H9 (cell line): ENCODE results near the gene TXNDC12. TPM values are rescaled to one million over a fixed set of nuclear protein-coding genes. Genes with fewer than 3 reads are reported as not detected.

Experiments used
- DNase-seq: peaks from one replicate; pipeline ENCODE4 v3.0.0-alpha.2; 2017
- H2AFZ ChIP-seq: one replicate; pipeline ENCODE4 v1.6.1; 2013; ENCODE audit warnings: mild to moderate bottlenecking, low read length, control low read depth, moderate library complexity
- H2AK5ac ChIP-seq: 2 replicates; pipeline ENCODE4 v1.6.1; 2013; ENCODE audit warnings: low read length, control low read depth, mixed read lengths; ENCODE audit not compliant: insufficient read length
- H2BK120ac ChIP-seq: one replicate; pipeline ENCODE4 v1.6.1; 2013; ENCODE audit warnings: low read depth, mild to moderate bottlenecking, low read length, control low read depth, inconsistent platforms; ENCODE audit not compliant: poor library complexity, severe bottlenecking
- H2BK12ac ChIP-seq: 2 replicates; pipeline ENCODE4 v1.6.1; 2013; ENCODE audit warnings: low read length, control low read depth, mixed read lengths, low read depth; ENCODE audit not compliant: insufficient read length
- H2BK15ac ChIP-seq: 2 replicates; pipeline ENCODE4 v1.6.1; 2013; ENCODE audit warnings: low read depth, low read length, control low read depth
- H2BK20ac ChIP-seq: one replicate; pipeline ENCODE4 v1.6.1; 2013; ENCODE audit warnings: low read depth, mild to moderate bottlenecking, low read length, control low read depth, inconsistent platforms; ENCODE audit not compliant: poor library complexity, severe bottlenecking
- H2BK5ac ChIP-seq: 2 replicates; pipeline ENCODE4 v1.6.1; 2013; ENCODE audit warnings: low read length, control low read depth, mixed read lengths; ENCODE audit not compliant: insufficient read length
- H3K14ac ChIP-seq: 2 replicates; pipeline ENCODE4 v1.6.1; 2013; ENCODE audit warnings: low read length, control low read depth; ENCODE audit not compliant: insufficient read depth
- H3K18ac ChIP-seq: 2 replicates; pipeline ENCODE4 v1.6.1; 2013; ENCODE audit warnings: low read depth, mild to moderate bottlenecking, mixed read lengths, low read length, control low read depth; ENCODE audit not compliant: insufficient read length
- H3K23ac ChIP-seq: 2 replicates; pipeline ENCODE4 v1.6.1; 2013; ENCODE audit warnings: low read length, control low read depth, mixed read lengths, low read depth; ENCODE audit not compliant: insufficient read length
- H3K23me2 ChIP-seq: 2 replicates; pipeline ENCODE4 v1.6.1; 2013; ENCODE audit warnings: low read depth, mild to moderate bottlenecking, mixed read lengths, low read length, control low read depth; ENCODE audit not compliant: insufficient read length, poor library complexity, severe bottlenecking
- H3K27ac ChIP-seq: 2 replicates; pipeline ENCODE4 v1.5.1; 2013; ENCODE audit warnings: low read length, control low read depth, mixed read lengths, low read depth; ENCODE audit not compliant: insufficient read length
- H3K27me3 ChIP-seq: 2 replicates; pipeline ENCODE4 v1.6.1; 2013; ENCODE audit warnings: low read length, control low read depth, inconsistent platforms; ENCODE audit not compliant: insufficient read depth
- H3K4ac ChIP-seq: 2 replicates; pipeline ENCODE4 v1.6.1; 2013; ENCODE audit warnings: low read depth, mild to moderate bottlenecking, control low read depth, inconsistent platforms, low read length, moderate library complexity
- H3K4me1 ChIP-seq: 2 replicates; pipeline ENCODE4 v1.6.1; 2013; ENCODE audit warnings: low read length, control low read depth, inconsistent platforms; ENCODE audit not compliant: insufficient read depth
- H3K4me2 ChIP-seq: 2 replicates; pipeline ENCODE4 v1.6.1; 2013; ENCODE audit warnings: low read length, control low read depth, mixed read lengths; ENCODE audit not compliant: insufficient read length, insufficient read depth
- H3K56ac ChIP-seq: 2 replicates; pipeline ENCODE4 v1.6.1; 2013; ENCODE audit warnings: low read depth, mild to moderate bottlenecking, mixed read lengths, low read length, control low read depth; ENCODE audit not compliant: insufficient read length
- H3K79me1 ChIP-seq: 2 replicates; pipeline ENCODE4 v1.6.1; 2013; ENCODE audit warnings: low read depth, mild to moderate bottlenecking, moderate library complexity, low read length, control low read depth, inconsistent platforms; ENCODE audit not compliant: insufficient read depth, poor library complexity, severe bottlenecking
- H3K79me2 ChIP-seq: 2 replicates; pipeline ENCODE4 v1.6.1; 2013; ENCODE audit warnings: low read length, control low read depth, inconsistent platforms; ENCODE audit not compliant: insufficient read depth
- H3K9ac ChIP-seq: 2 replicates; pipeline ENCODE4 v1.6.1; 2013; ENCODE audit warnings: low read length, control low read depth, mixed read lengths; ENCODE audit not compliant: insufficient read length; ENCODE audit errors: extremely low read depth
- H3K9me3 ChIP-seq: one replicate; pipeline ENCODE4 v1.6.1; 2013; ENCODE audit warnings: low read depth, low read length, inconsistent platforms; ENCODE audit not compliant: control insufficient read depth
- H3T11ph ChIP-seq: one replicate; pipeline ENCODE4 v1.6.1; 2013; ENCODE audit warnings: mild to moderate bottlenecking, low read length, control low read depth, inconsistent platforms
- H4K20me1 ChIP-seq: one replicate; pipeline ENCODE4 v1.6.1; 2013; ENCODE audit not compliant: control insufficient read depth, insufficient read length, insufficient read depth
- H4K5ac ChIP-seq: 2 replicates; pipeline ENCODE4 v1.6.1; 2013; ENCODE audit warnings: low read depth, mild to moderate bottlenecking, mixed read lengths, low read length, control low read depth; ENCODE audit not compliant: insufficient read length
- H4K8ac ChIP-seq: replicated peaks from 2 replicates; pipeline ENCODE4 v1.6.1; 2013; ENCODE audit warnings: low read length, control low read depth, mixed read lengths, low read depth; ENCODE audit not compliant: insufficient read length
- H4K91ac ChIP-seq: 2 replicates; pipeline ENCODE4 v1.6.1; 2013; ENCODE audit warnings: low read depth, mild to moderate bottlenecking, moderate library complexity, mixed read lengths, low read length, control low read depth; ENCODE audit not compliant: insufficient read length
- H3K27ac Mint-ChIP-seq, 3 experiments: 2 replicates in 2 of 3; 3 replicates in 1 of 3; pipeline ENCODE4 v1.8.0; 2020 to 2021; ENCODE audit warnings: mixed read lengths in 3 of 3, mild to moderate bottlenecking in 1 of 3, moderate library complexity in 1 of 3
- H3K27me3 Mint-ChIP-seq: 2 replicates; pipeline ENCODE4 v1.8.0; 2021; ENCODE audit warnings: low read depth, mild to moderate bottlenecking, moderate library complexity, mixed read lengths
- H3K36me3 Mint-ChIP-seq, 3 experiments: 2 replicates in 2 of 3; 3 replicates in 1 of 3; pipeline ENCODE4 v1.8.0; 2020 to 2021; ENCODE audit warnings: low read depth in 3 of 3, mixed read lengths in 3 of 3; ENCODE audit not compliant: insufficient read depth in 1 of 3
- H3K4me1 Mint-ChIP-seq, 2 experiments: 2 replicates each; pipeline ENCODE4 v1.8.0; 2020; ENCODE audit warnings: mixed read lengths in 2 of 2
- H3K4me3 Mint-ChIP-seq, 2 experiments: 2 replicates in 1 of 2; 3 replicates in 1 of 2; pipeline ENCODE4 v1.8.0; 2020 to 2021; ENCODE audit warnings: mild to moderate bottlenecking in 2 of 2, mixed read lengths in 2 of 2, moderate library complexity in 1 of 2
- H3K9me3 Mint-ChIP-seq, 2 experiments: 2 replicates in 1 of 2; 3 replicates in 1 of 2; pipeline ENCODE4 v1.8.0; 2020; ENCODE audit warnings: mild to moderate bottlenecking in 2 of 2, mixed read lengths in 2 of 2, moderate library complexity in 1 of 2
- WGBS: extraction: QIAGEN DNeasy Blood & Tissue Kit; methylation state at CpG from one replicate; pipeline ENCODE4 v1.1.7; 2013; ENCODE audit warnings: missing lambda C conversion rate, low lambda C conversion rate, mixed read lengths; ENCODE audit not compliant: insufficient read length; ENCODE audit errors: extremely low coverage; 5-methylcytosine and 5-hydroxymethylcytosine counted together
- total RNA-seq: library from RNA; stranded (reverse); gene quantifications from 2 replicates; pipeline ENCODE4 v1.2.1, GENCODE V29; 2021
- TF ChIP-seq, protein P1 (sequence below): fragments of 200-600 bp; sonication (generic); conservative IDR thresholded peaks from 3 replicates; pipeline ENCODE4 v1.8.0; 2021; ENCODE audit warnings: antibody characterized with exemption, mild to moderate bottlenecking

TXNDC12 gene
- total RNA-seq, 1 experiment from 2014 or later: 82.1 TPM

DNA sequence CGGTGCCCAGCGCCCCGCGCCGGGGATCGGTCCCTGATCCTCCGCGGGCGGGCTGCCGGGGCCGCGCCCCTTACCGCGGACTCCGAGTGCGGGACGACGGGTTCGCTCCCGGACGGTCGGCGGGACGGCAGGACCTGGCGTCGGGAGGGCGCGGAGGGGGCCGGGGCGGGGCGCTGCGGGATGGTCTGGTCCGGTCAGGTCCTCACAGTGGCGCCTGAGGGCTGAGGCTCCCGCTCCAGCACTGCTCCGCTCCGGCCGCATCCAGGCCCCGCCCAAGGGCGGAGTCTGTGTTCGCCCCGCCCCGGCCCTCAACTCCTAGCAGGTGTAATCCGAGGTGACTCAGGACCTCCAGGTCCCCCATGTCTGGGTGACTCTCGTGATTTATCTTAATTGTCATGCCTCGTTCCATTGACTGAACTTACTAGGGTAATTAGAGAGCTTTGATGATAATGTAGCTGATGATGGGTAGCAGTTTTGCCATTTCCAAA is 64.5 kb downstream of the TXNDC12 start, which contains the start of gene RAB3B:
TSS of gene RAB3B (minus strand) at position 223 of the 488 bp plus-strand sequence. CDS start 13,583 bp downstream, outside the sequence.
- Histone ChIP-seq H3T11ph (no peak within 1 kb of the TSS), H3K79me2 (no peaks in the 10 kb centered on the region; the same call in 1 of the 2 replicates), H4K20me1 (no peaks in the 10 kb centered on the region), H3K23me2 (peaks cover 12% of the 10 kb centered on the region), H2BK120ac (no peak within 1 kb of the TSS), H3K18ac (peak within 1 kb of the TSS; percentile 78), H2BK15ac (no peak within 1 kb of the TSS), H3K27me3 (no peaks in the 10 kb centered on the region), H3K9ac (peak within 1 kb of the TSS; percentile 48), H3K4me2 (peak within 1 kb of the TSS; percentile 91), H2AFZ (no peak within 1 kb of the TSS), H3K9me3 (no peaks in the 10 kb centered on the region), H2BK12ac (no peak within 1 kb of the TSS), H3K4ac (no peak within 1 kb of the TSS), H2AK5ac (no peak within 1 kb of the TSS), H4K91ac (no peak within 1 kb of the TSS), H3K27ac (no peak within 1 kb of the TSS), H3K79me1 (peaks cover 7% of the 10 kb centered on the region), H2BK20ac (no peak within 1 kb of the TSS), H3K14ac (peak within 1 kb of the TSS; percentile 72), H3K56ac (no peak within 1 kb of the TSS), H2BK5ac (no peak within 1 kb of the TSS), H4K5ac (no peak within 1 kb of the TSS), H4K8ac (no peak within 1 kb of the TSS), H3K4me1 (no peaks in the 10 kb centered on the region), H3K23ac (no peak within 1 kb of the TSS)
- Mint-ChIP-seq H3K4me3 (peak within 1 kb of the TSS; percentile 81 to 93), H3K9me3 (no peaks in the 10 kb centered on the region), H3K36me3 (peaks cover 4 to 17% (median 10%) of the 10 kb centered on the region in 3 experiments; a peak in 6 of 7 replicates), H3K4me1 (peaks cover 28 to 31% of the 10 kb centered on the region in 2 experiments), H3K27ac (peak within 1 kb of the TSS in 1 of 3 experiments; percentile 95; a peak in 2 of 7 replicates), H3K27me3 (peaks cover 22% of the 10 kb centered on the region)
- DNase-seq: peak; percentile 96
- WGBS: no CpG with 5 or more reads among the region's 46 CpGs
- TF ChIP-seq, protein P1, sequence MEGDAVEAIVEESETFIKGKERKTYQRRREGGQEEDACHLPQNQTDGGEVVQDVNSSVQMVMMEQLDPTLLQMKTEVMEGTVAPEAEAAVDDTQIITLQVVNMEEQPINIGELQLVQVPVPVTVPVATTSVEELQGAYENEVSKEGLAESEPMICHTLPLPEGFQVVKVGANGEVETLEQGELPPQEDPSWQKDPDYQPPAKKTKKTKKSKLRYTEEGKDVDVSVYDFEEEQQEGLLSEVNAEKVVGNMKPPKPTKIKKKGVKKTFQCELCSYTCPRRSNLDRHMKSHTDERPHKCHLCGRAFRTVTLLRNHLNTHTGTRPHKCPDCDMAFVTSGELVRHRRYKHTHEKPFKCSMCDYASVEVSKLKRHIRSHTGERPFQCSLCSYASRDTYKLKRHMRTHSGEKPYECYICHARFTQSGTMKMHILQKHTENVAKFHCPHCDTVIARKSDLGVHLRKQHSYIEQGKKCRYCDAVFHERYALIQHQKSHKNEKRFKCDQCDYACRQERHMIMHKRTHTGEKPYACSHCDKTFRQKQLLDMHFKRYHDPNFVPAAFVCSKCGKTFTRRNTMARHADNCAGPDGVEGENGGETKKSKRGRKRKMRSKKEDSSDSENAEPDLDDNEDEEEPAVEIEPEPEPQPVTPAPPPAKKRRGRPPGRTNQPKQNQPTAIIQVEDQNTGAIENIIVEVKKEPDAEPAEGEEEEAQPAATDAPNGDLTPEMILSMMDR: no peak
